Kasumi-1 (cell line): ENCODE data around the gene TRAPPC10.

Source experiments
- DNase-seq, 2 experiments: peaks; one replicate each; lab custom pipeline; 2025; lab: John Stamatoyannopoulos, UW

TRAPPC10 gene

DNA sequence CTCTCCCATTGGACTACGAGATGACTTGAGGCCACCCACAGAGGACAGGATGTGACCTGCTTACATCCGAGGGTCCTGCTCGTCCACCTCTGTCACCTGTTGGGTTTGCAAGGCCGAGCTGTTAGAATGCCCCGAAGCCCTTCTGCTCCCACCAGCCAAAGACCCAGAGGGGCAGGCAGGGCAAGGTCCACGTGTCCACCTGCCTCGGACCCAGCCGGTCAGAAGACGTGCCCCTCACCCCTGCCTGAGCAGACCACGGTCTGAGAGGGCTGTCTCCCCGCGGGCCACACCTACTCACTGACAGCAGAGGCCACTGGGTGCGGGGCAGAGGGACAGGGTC is 30.3 kb upstream of the TRAPPC10 start:
- DNase-seq, result no peak

DNA sequence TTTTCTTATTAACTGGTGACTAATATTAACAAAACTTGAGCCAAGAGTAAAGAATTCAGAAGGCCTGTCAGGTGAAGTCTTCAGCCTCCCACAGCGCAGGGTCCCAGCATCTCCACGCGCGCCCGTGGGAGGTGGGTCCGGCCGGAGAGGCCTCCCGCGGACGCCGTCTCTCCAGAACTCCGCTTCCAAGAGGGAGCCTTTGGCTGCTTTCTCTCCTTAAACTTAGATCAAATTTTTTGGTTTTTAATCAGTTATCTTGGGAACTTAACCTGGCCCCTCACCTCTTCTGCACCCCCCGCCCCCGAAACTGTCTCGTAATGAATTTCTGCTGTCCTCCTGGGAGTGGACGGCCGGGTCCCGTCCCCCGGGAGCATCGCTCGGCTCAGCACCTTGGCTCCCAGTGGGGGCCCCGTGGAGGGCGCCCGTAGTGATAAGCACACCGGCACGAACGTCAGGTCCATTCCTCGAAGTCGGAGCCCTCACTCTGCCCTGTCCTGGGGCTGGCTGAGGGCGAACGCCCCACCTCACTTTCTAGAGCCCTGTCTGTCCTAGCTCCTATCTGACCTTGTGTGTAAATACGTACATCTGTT is 29.5 kb upstream of the TRAPPC10 start:
- no peak for DNase-seq

DNA sequence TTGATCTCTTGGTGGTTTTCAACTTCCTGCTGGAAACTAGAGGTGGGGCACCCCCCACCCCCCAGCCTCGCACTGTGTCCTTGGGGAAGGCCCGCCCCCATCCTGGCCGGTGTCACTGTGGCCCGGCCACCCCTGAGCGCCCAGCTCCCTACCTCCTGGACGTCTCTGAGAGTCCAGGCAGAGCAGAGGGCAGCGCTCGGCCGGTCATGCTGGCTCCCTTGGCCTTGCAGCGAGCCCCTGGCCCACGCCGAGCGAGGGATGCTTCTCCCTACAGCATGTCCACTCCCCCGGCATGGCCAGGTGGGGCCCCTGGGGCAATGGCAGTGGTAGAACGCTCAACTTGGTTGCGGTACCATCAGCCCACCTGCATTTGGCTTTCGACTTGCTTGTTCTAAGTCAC is 28.7 kb upstream of the TRAPPC10 start:
- no peak for DNase-seq

DNA sequence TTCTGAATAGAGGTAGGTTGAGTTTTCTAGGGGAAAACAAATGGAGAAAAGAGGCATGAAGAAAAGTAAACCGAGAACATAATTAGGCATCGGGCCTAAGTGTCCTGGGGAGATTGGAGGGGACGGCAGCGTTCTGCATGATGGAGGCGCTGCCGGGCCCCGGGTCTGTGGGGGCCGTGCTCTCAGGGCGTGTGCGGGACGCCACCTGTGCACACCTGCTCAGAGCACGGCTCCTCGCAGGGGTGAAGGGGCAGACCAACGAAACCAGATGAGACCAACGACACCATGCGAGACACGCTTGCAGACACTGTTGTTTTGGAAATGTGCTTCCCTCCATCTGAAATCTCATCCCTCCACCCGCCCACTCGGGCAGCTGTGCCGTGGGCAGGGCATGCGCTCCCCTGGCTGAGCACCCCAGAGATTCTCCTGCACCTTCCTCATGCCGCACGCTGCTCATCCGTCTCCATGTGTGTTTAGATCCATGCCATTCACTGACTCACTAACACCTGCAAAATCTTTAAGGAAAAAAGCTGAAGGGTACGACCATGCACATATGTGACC is 28.2 kb upstream of the TRAPPC10 start:
- DNase-seq, result no peak

DNA sequence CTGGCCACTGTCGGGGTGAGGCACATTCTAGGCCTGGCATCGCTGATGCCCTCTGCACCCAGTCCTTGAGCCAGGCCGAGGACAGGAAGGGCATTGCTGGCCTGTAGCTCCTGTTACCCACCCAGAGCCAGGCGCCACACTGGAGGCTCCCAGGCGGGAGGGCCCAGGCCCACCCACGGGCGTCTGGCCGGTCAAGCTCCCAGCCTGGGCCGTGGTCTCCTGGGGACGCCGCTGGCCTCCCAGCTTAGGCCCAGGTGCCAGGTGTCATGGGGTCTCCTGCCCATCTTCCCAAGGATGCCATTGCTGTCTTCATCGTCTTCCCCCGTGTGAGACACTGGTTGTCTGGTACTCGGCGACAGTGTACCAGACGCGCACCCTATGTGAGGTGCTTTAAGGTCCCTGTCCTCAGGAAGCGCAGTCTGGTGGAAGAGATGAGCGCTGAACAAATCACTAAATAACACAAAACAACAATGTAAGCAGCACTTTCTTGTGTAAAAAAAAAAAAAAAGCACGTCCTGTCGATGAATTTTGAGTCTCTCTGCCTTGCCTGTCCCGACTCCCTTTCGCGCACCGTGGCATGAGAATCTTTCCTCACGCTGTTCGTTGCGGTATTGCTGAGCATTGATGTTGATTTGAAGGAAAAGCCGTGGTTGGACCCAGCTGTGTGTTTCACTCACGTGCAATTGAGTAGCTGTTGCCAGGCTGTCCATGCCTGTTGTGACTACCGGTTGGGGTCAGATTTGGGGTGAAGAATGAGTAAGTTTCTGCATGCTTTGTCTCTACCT is 27.0 kb upstream of the TRAPPC10 start:
- no peak for DNase-seq

DNA sequence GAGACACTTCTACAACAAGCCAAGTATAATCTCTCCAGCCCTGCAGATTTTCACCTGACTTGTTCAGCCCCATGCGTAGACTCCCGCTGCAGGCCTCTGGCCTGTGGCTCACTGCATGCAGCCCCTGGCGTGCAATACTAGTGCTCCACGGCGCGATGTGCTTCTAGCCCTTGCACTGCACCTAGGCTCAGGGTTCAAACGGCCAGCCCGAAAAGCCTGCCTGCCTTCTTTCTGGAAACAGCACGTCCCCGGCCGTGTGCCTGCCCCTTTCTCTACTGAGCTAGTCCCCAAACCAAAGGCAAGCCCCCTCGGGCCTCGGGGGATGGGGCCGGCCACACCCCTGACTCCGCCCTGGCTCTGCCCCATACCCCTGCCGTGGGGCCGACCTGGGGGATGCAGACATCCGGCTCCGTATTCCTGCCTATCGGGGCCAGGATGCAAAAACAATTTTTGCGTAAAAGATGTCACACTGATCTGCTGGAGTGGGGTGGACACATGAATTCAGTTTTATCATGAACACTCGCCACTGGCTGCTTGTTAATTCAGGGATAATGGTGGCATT is 26.3 kb upstream of the TRAPPC10 start:
- DNase-seq, result no peak

DNA sequence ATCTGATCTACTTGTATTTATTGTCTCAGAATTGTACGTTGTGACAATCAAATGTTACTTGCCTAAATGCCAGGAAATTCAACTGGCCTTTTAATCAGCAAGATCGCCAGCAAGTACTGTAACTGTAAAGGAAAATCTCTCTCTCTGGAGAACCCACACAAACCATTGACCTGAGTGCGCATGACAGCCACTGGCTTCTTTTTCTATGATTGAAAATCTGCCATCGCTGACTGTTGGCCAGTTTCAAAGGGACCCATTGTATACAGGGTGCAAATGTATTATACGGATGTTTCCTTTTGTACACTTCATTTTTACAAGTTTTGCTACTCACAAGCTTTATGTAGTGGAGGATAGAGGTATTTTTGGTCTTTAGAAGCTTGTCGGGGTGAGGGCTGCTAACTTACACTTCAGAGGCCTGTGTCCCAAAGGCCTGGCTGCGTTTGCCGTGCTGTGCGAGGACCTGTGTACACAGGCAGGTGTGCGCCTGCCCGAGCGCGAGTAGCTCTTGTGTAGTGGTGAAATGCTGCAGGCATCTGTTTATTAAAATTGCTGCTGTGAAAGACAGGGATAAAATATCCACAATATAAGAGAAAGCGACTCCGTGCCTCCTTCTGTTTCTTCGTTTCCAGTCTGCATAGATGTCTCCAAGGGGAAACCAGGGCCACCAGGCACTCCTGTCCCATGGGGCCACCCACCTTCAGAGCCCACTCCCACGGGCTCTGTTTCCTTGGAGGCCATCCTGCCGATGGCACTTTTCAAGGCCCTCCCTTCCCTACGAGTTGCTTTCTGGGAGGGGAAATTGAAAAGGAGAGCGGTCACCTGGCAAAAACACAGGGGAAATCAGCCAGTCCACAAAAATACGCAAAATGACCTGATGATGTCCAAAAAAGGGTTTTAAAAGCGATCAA is 25.3 kb upstream of the TRAPPC10 start:
- DNase-seq, result no peak

DNA sequence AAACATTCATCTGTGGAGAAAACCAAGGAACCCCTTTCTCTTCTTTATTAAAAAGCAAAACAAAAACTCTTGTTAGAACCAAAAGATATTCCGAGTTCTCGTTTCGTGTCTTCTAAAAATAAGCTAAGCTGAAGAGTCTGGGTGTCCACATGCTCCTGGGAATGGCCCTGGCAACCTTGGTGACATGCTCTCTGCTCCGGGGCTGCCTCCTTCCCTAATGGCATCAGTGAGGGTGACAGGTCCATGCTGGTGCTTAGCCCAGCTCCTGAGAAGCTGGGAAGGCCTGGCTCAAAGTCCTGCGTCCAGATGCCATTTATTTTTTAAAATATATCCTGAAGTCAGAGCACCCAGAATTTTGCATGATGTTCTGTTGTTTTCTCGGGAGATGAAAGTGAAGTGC is 24.6 kb upstream of the TRAPPC10 start:
- DNase-seq, result no peak

DNA sequence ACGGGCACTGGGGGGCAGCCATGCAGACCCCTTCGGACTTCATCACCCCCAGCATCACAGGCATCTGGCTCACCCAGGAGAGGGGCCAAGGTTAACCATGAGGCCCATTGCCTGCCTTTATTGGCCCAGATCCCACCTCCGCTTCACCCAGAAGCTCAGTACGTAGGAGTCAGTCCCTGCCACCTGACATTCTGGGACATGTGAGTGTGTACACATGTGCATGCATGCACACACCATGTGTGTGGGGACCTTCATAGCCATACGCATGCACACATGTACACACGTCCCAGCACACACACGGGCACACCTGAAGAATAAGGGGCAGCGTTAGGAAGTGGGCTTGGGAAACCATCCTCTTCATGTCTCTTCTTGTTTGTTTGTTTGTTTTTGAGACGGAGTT is 24.1 kb upstream of the TRAPPC10 start:
- DNase-seq, result no peak

DNA sequence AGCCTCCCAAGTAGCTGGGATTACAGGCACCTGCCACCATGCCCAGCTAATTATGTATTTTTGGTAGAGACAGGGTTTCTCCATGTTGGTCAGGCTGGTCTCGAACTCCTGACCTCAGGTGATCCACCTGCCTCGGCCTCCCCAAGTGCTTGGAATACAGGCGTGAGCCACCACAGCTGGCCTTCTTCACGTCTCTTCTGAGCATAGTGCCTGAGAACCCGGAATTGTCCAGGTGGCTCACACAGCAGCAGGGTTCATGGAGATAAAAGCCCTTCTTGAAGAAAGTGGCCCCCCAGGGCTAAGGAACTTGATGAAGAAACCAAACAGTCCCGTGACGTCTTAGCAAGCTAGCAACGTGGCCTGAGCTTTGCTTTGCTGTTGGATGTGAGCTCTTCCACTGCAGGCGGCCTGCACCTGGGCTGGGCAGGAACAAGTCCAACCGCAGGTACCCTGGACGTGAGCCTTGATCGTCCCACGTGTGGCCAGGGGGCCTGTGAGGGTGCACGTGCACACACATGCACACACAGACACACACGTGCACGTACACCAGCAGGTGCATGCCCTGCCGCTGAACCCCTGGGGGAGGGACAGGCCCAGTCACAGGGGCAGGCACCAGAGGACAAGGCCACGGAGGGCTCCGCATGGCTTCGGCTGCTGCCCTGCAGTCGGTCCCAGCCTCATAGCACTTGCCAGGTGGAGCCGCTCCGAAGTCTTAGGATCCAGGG is 23.4 kb upstream of the TRAPPC10 start:
- no peak for DNase-seq

DNA sequence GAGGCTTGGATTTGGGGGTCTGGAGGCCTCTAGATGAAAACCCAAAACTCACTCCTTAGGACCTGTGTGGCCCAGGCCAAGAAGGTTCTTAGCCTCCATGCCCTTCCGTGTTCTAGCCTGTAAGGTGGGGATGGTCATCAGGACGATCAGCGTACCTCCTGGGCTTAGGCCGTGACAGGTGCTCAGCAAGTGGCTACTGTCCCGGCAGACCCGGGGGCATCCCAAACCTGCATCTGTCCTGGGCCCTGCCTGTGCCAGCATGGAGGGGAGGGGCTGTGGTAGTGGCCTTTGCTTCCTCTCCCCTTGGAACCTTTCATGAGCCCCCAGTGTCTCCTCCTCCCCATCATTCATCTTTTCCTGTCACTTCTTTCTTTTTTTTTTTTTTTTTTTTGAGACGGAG is 22.7 kb upstream of the TRAPPC10 start:
- no peak for DNase-seq

DNA sequence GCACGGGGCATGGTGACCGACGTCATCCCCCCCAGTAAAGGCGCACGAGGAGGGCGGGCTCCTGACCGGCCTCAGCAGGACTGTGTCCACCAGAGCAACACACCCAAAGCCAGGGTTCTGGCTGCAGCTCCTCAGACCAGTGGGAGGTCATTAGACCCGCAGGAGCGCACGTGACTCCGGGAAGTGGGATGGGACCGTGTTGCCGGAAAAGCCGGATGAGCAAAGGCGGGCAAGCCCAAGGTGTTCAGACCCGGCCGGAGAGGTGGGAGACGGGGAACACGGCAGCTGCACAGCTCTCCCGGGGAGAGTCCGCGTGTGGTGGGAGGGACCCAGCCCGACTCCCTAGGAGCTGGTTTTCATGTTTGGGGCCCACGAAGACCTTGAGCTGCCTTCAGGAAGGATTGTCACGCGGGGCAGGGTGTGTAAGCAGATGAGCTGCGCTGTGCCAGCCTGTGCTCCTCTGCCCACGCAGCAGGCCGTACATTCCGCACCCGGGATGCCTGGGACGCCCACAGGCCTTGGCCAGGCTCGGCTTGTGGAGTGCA is 20.6 kb upstream of the TRAPPC10 start:
- DNase-seq, result no peak

DNA sequence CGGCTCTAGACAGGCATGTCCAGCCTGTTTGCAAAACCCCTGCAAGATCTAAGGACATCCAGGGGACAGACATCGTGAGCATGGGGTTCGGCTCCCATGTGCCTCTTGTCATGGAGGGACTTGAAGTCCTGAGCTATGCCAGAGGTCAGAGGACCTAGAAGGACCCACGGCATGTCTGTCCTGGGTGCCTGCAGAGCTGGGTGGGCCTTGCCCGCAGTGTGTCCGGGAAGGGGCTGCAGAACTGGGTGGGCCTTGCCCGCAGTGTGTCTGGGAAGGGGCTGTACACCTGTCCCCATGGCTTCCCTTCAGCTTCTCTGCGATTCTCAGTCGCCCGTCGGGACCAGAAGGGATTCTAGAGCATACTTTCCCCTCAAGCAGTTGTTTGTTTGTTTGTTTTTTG is 20.0 kb upstream of the TRAPPC10 start:
- no peak for DNase-seq

DNA sequence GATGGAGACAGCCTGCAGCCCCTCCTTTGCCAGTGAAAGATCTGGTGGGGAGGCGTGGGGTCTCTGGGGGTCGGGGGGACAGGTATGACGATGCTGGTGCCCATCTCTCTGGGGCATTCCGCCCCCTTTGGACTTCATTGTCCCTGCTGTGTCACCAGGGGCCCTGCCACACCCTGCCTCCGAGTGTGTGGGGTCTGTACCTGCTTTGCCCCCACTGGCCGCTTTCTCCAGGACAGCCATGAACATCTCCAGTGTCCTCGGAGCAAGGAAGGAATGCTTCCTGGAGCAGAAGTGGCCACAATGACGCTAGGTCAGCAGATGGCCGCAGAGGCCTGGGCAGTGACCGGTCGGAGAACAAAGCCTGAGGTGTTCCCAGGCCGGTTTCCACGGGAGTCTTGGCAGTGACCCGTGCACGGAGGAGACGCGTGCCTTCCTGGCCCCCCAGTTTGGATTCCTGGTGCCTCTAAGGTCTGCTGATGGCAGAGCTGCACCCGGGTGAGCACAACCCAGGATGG is 18.6 kb upstream of the TRAPPC10 start:
- DNase-seq, result no peak

DNA sequence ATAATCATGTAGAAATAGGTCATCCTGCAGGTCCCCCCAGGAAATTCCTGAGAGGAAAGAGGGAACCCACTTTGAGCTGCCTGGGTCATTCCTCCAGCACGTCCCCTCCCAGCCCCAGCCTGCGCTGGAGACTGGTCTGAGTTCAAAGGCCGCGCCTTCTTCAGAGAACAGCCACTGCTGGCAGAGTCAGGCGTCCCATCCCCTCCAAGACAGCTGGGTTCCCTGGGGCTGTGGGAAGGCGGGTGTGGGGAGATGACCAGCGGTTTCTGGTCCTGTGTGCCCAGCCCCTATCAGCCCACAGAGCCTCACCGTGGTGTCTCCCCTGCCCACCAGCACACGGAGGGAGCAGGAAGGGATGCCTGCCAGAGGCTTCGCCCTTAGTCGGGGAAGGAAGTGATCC is 18.0 kb upstream of the TRAPPC10 start:
- no peak for DNase-seq

DNA sequence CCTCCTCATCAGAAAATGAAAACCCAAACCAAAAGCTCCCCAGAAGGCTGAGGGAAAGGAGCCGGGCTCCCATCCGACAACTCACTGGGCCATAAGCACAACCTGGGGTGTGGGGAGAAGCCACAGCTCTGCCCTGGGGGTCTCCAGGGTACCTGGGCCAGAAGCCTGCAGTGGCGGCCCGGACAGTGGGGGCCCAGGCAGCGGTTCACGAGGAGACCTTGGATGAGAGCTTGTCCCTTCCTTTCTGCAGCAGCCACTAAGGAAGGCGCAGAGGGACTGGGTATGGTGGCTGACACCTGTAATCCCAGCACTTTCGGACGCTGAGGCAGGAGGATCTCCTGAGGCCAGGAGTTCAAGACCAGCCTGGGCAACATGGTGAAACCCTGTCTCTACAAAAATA is 17.5 kb upstream of the TRAPPC10 start:
- no peak for DNase-seq

DNA sequence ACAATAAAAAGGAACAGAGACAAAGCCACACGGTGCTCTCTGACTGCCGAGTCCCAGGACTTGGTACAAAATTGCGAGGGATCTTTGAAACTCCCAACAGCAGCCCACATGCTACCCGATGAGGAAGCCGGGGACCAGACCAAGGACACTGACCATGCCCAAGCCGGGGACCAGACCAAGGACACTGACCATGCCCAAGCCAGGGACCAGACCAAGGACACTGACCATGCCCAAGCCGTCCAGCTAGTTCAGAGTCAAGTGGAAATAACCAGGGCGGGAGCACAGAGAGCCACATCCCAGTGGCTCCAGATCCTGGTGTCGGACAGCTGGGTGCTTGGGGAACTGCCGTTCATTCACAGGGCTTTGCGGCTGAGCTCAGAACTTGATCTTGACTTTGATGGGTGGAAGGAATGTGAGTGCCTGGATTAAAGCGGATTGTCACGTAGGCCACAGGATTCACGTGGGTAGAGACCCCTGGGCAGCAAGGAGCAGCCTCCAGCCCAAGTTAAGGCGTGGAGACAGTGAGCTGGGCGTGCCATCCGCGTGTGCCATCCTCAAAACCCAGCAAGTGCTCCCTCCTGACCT is 16.5 kb upstream of the TRAPPC10 start:
- no peak for DNase-seq

DNA sequence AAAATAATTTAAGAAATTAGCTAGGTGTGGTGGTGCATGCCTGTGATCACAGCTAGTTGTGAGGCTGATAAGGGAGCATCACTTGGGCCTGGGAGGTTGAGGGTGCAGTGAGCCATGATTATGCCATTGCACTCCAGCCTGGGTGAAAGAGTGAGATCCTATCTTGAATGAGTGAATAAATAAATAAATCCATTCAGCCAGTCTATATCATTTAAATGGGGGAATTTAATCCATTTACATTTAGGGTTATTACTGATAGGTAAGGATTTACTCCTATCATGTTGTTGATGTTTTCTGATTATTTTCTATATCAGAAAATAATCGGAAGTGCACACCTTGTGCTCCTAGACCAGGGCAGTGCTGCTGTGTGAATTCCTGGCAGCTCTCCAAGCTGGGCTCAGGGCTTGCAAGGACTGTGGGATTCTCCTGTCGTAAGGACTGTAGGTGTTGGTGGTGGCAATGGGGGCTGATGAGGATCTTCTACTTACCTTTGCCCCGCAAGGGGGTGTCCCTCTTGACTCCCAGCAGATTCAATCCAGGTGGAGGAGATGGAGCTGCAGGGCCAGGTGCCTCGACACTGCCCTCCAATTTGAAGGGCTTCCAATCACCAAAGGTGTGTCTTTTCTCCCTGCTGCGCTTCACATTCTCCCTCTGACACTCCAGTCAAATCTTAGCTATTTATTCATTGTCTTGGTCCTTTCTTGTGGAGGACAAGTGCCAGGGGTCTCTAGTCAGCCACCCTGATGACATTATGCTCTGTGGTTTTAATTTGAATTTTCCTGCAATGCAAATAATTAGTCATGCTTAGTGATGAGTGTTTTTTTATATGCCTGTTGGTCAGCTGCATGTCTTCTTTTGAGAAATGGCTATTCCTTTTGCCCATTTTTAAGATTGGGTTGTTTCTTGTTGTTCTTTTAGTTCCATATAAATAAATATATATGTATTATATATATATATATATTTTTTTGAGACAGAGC is 14.1 kb upstream of the TRAPPC10 start:
- no peak for DNase-seq

DNA sequence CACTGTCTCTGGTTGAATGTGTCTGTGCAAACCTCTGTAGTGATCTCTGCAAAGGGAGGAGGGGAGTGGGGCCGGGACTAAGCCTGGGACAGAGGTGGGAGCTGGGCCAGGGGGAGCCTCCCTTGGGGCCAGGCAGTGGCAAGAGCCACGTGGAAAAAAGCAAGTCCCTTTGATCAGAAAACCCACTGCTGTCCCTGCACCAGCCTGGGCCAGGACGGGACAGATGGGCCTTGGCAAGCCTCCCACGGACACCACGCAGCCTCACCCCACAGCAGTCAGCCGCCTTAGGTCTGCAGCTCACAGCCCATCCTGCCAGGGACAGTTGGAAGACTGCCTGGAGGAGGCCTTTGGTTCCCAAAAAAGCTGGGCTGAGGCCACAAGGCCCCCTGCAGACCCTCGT is 11.7 kb upstream of the TRAPPC10 start:
- DNase-seq, result no peak

DNA sequence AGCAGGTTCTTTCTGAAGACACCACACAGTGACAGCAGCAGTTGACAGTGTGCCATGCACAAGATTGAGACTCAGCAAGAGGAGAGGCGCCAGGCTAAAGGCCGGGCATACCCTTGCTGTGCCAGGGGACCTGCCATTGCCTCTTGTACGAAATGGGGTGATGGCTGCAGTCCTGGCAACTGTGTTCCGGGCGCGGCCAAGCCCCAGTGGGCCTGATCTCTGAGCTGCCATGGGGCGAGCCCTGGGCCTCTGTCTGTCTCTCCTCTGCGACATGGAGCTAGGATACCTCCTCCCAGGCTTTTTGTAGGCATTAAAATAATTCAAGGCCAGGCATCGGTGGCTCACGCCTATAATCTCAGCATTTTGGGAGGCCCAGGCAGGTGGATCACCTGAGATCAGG is 9.6 kb upstream of the TRAPPC10 start:
- no peak for DNase-seq
